ENCODE results near the gene IL2RA. TPM values are rescaled to one million over a fixed set of nuclear protein-coding genes. Genes with fewer than 3 reads are reported as not detected.

The IL2RA gene
- total RNA-seq (not detected in 2 replicates), polyA plus RNA-seq (not detected in 2 replicates), polyA minus RNA-seq (not detected in 2 replicates), Bru-seq, nascent RNA (not detected), BruChase-seq, experiment 1, labeled RNA remaining after a 6-hour chase (not detected), BruChase-seq, experiment 2, labeled RNA remaining after a 2-hour chase (not detected)
- not detected in 2 replicates for polyA plus RNA-seq (2011; cell fraction: cytosol; rRNA removed)
- polyA plus RNA-seq (2011; cell fraction: nucleus; rRNA removed): not detected in 2 replicates
- polyA plus RNA-seq (2012): not detected in 2 replicates
- not detected for polyA minus RNA-seq (2011; cell fraction: cytosol; rRNA and poly(A)+ RNA removed)
- not detected in 2 replicates for polyA minus RNA-seq (2011; cell fraction: nucleus; rRNA and poly(A)+ RNA removed)
- long read RNA-seq, partial matches to known transcripts: 0 of 3 reads
- long read RNA-seq, other reads (novel, unspliced or antisense): 3 of 3 reads

- DNase-seq (ENCODE audit: low read depth, low spot score) (no peak), FAIRE-seq (no peak)
- Histone ChIP-seq H3K9me3 (replicated peaks; ENCODE audit: control insufficient read depth, insufficient read depth, low read length) (no peaks in the 10 kb centered on the region), H3K4me3 (replicated peaks in 1 of 3; ENCODE audit: insufficient read depth in 1 of 3, low read depth in 1 of 3, low read length in 3 of 3) (no peak within 1 kb of the TSS), H3K79me2 (ENCODE audit: control insufficient read depth, insufficient read depth, low read length) (no peaks in the 10 kb centered on the region), H3K36me3 (ENCODE audit: control insufficient read depth in 2 of 2, extremely low read depth in 1 of 2, insufficient read depth in 2 of 2, low read length in 2 of 2) (no peaks in the 10 kb centered on the region), H4K20me1 (replicated peaks; ENCODE audit: control insufficient read depth, extremely low read depth, insufficient read depth, low read length) (no peaks in the 10 kb centered on the region), H3K9me1 (replicated peaks; ENCODE audit: control insufficient read depth, extremely low read depth, insufficient read depth, low read length) (no peaks in the 10 kb centered on the region), H3K27ac (ENCODE audit: insufficient read depth, low read depth, low read length) (no peak within 1 kb of the TSS), H3K4me2 (ENCODE audit: insufficient read depth, low read length) (no peak within 1 kb of the TSS), H2AFZ (ENCODE audit: low read depth, low read length) (no peak within 1 kb of the TSS), H3K4me1 (ENCODE audit: control insufficient read depth, extremely low read depth, insufficient read depth, low read length) (no peaks in the 10 kb centered on the region), H3K9ac (replicated peaks; ENCODE audit: extremely low read depth, insufficient read depth, low read length) (no peak within 1 kb of the TSS), H3K27me3 (ENCODE audit: control insufficient read depth in 2 of 2, insufficient read depth in 2 of 2, low read length in 2 of 2) (peaks cover 0 to 5% of the 10 kb centered on the region in 2 experiments)
- ChIA-PET CTCF (no interaction called here), POLR2A (no interaction called here)
- intact Hi-C loops (cut with micrococcal nuclease) (no loop called here), dilution Hi-C loops (cut with MboI; ENCODE audit: extremely low pct_ligation_motif_present, low sequenced_read_pairs) (no loop called here)
- TF ChIP-seq FOS (IDR thresholded peaks at IDR 0.05; ENCODE audit: borderline replicate concordance, insufficient read depth, low read length): no peak
- no peak for TF ChIP-seq POLR2AphosphoS5 (IDR thresholded peaks at IDR 0.05; ENCODE audit: insufficient read depth, low read depth, low read length)
- no peak for TF ChIP-seq GATA2 (IDR thresholded peaks at IDR 0.05; ENCODE audit: insufficient read depth, insufficient read length, low read depth, low read length)
- TF ChIP-seq JUN (IDR thresholded peaks at IDR 0.05; ENCODE audit: borderline replicate concordance, insufficient read depth, insufficient read length, low read depth): no peak
- TF ChIP-seq CTCF (IDR thresholded peaks at IDR 0.05; ENCODE audit: extremely low read depth in 1 of 2, insufficient read depth in 1 of 2, low read depth in 1 of 2, low read length in 2 of 2): no peak
- TF ChIP-seq POLR2A (IDR thresholded peaks at IDR 0.05; ENCODE audit: low read depth, low read length): no peak
- no peak for TF ChIP-seq MYC (IDR thresholded peaks at IDR 0.05; ENCODE audit: low read depth, low read length)
- no peak for TF ChIP-seq MAX (IDR thresholded peaks at IDR 0.05; ENCODE audit: insufficient read depth, insufficient read length)
- TF ChIP-seq EZH2 (IDR thresholded peaks at IDR 0.05; ENCODE audit: borderline replicate concordance, low read depth, low read length, severe bottlenecking): no peak
- no TSS peak for BruUV-seq (replicated peaks)
These were observed at the start of gene IL2RA for GRCh38 chr10:6062101-6062771. IL2RA (minus strand) TSS chr10:6062367; CDS start chr10:6062151, 216 bp downstream.

All from endothelial cell of umbilical vein (primary cell).